Thyroid gland (tissue), 4 donors: ENCODE results near the gene FMN1. TPM values are rescaled to one million over a fixed set of nuclear protein-coding genes. Genes with fewer than 3 reads are reported as not detected.

ENCODE experiments used
- DNase-seq, 2 donors: peaks; one replicate each; pipeline ENCODE4 v3.0.0-alpha.2; 2019
- H3K27ac ChIP-seq, 3 donors: fragments of 200-600 bp; sonication (generic); 1 replicate in 2 of 3; 2 replicates in 1 of 3; pipeline ENCODE4 v1.5.1; 2016 to 2019; ENCODE audit warnings: mild to moderate bottlenecking in 1 of 3, moderate library complexity in 1 of 3
- H3K27me3 ChIP-seq: fragments of 200-600 bp; sonication (generic); one replicate; pipeline ENCODE4 v1.5.1; 2019
- H3K36me3 ChIP-seq, 2 donors: fragments of 200-600 bp; sonication (generic); one replicate each; pipeline ENCODE4 v1.5.1; 2016 to 2019
- H3K4me1 ChIP-seq, 2 donors: fragments of 200-600 bp; sonication (generic); one replicate each; pipeline ENCODE4 v1.5.1; 2017 to 2019
- H3K4me3 ChIP-seq, 3 donors: fragments of 200-600 bp; sonication (generic); replicated peaks in 1 of 3; 1 replicate in 2 of 3; 2 replicates in 1 of 3; pipeline ENCODE4 v1.5.1; 2016; ENCODE audit warnings: mild to moderate bottlenecking in 1 of 3
- H3K9me3 ChIP-seq: fragments of 200-600 bp; sonication (generic); one replicate; pipeline ENCODE4 v1.5.1; 2017
- CTCF ChIP-seq, 6 experiments: fragments of 200-600 bp in 3 of 6; fragments of 450-650 bp in 3 of 6; sonication (generic) in 3 of 6; IDR thresholded peaks; one replicate each; pipeline ENCODE4 v1.5.1; 2016 to 2019; ENCODE audit warnings: antibody characterized with exemption in 6 of 6, mild to moderate bottlenecking in 2 of 6, inconsistent platforms in 1 of 6, moderate library complexity in 1 of 6
- POLR2A ChIP-seq, 2 donors: fragments of 450-650 bp; IDR thresholded peaks; one replicate each; pipeline ENCODE4 v1.6.1; 2017; ENCODE audit warnings: antibody characterized with exemption in 2 of 2, mild to moderate bottlenecking in 2 of 2, moderate library complexity in 1 of 2
- WGBS, 2 donors: methylation state at CpG; one replicate each; pipeline ENCODE4 v1.1.5; 2017; 5-methylcytosine and 5-hydroxymethylcytosine counted together
- intact Hi-C: fragments of 100-400 bp; cut with DNase I; formaldehyde crosslinking; loops from one replicate; pipeline ENCODE4 v1.15.1; 2023
- total RNA-seq, 4 donors: library from RNA; depleted of rRNA; stranded (reverse); fragments of >200 nt; gene quantifications; one replicate each; pipeline ENCODE4 v1.2.3, GENCODE V29; 2016

FMN1 gene
- total RNA-seq, 4 donors from 2014 or later = 13.8 to 28.3 (median 22.5) TPM

- Histone ChIP-seq H3K9me3 (no peaks in the 10 kb centered on the region), H3K27me3 (no peaks in the 10 kb centered on the region), H3K27ac (no peak overlapping the region), H3K36me3 (no peaks in the 10 kb centered on the region), H3K4me3 (no peak overlapping the region), H3K4me1 (no peaks in the 10 kb centered on the region)
- no peak for TF ChIP-seq CTCF (IDR thresholded peaks at IDR 0.05)
- no peak for TF ChIP-seq POLR2A (IDR thresholded peaks at IDR 0.05)
- DNase-seq = no peak
- intact Hi-C loops = no loop called here
- 81 to 82% methylated on average over 6 of the region's 6 CpGs for WGBS, 2 donors
These were observed 314.5 kb downstream of the FMN1 start for GRCh38 chr15:32879980-32880379.

GRCh38 chr15:32878869-32879805 lies 315.4 kb downstream of the FMN1 start:
- H3K27ac ChIP-seq = no peak overlapping the region
- no peaks in the 10 kb centered on the region for H3K4me1 ChIP-seq
- TF ChIP-seq CTCF (IDR thresholded peaks at IDR 0.05) (no peak), POLR2A (IDR thresholded peaks at IDR 0.05) (no peak)
- intact Hi-C loops = no loop called here
- no peak overlapping the region for H3K4me3 ChIP-seq
- no peaks in the 10 kb centered on the region for H3K27me3 ChIP-seq
- WGBS, 2 donors = 73 to 83% methylated on average over 5 of the region's 5 CpGs
- no peaks in the 10 kb centered on the region for H3K36me3 ChIP-seq
- DNase-seq = no peak
- no peaks in the 10 kb centered on the region for H3K9me3 ChIP-seq

GRCh38 chr15:32878342-32878741 lies 316.2 kb downstream of the FMN1 start:
- Histone ChIP-seq H3K4me1 (no peaks in the 10 kb centered on the region), H3K4me3 (no peak overlapping the region), H3K36me3 (no peaks in the 10 kb centered on the region), H3K27me3 (no peaks in the 10 kb centered on the region), H3K27ac (no peak overlapping the region), H3K9me3 (no peaks in the 10 kb centered on the region)
- intact Hi-C loops = no loop called here
- WGBS, 2 donors = 90 to 96% methylated on average over 1 of the region's 1 CpG
- no peak for DNase-seq
- no peak for TF ChIP-seq CTCF (IDR thresholded peaks at IDR 0.05)
- no peak for TF ChIP-seq POLR2A (IDR thresholded peaks at IDR 0.05)

GRCh38 chr15:32877252-32878019 lies 317.1 kb downstream of the FMN1 start:
- DNase-seq = no peak
- WGBS, 2 donors = 73 to 84% methylated on average over 3 of the region's 3 CpGs
- H3K9me3 ChIP-seq = no peaks in the 10 kb centered on the region
- TF ChIP-seq CTCF (IDR thresholded peaks at IDR 0.05) (no peak), POLR2A (IDR thresholded peaks at IDR 0.05) (no peak)
- no peaks in the 10 kb centered on the region for H3K36me3 ChIP-seq
- intact Hi-C loops = no loop called here
- H3K27me3 ChIP-seq = no peaks in the 10 kb centered on the region
- H3K4me3 ChIP-seq = no peak overlapping the region
- no peak overlapping the region for H3K27ac ChIP-seq
- no peaks in the 10 kb centered on the region for H3K4me1 ChIP-seq
